ENCODE results near the gene MCL1. TPM values are rescaled to one million over a fixed set of nuclear protein-coding genes. Genes with fewer than 3 reads are reported as not detected.

The MCL1 gene
- polyA plus RNA-seq, 1 of the 3 experiments (the other 2 are of a cell fraction) = 110 TPM

DNA sequence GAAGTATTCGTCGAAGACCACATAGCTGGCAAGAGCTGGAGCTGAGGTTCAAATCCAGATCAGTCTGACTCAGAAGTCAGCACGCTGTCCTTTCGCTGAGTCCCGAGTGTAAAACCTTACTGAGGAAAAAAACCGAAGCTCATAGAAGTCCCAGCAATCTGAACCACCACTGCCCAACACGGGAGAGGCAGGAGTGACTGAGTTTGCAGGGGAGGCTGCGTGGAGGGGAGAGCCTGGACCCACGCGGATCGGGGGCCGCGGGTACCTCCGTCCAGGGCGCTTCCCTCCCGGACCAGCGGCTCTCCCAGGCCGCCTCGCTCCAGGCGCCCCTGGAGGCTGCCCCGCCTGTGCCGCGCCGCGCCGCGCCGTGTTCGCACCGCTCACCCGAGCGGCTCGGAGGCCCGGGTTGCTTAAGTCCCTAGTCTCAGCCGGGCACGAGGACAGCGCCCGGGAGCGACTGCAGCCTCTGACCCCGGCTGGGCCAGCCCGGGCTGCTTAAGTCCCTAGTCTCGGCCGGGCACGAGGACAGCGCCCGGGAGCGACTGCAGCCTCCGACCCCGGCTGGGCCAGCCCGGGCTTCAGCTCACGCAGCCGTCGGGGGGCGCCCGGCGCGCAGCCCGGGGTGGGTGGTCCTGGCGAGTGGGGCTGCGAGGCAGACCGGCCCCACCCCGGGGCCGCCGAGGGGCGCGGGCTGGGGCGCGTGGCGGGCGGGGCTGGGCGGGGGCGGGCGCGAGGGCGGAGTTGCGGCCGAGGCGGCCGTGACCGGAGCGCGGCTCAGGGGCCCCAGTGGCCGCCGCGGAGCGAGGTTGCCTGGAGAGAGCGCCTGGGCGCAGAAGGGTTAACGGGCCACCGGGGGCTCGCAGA, 30.5 kb downstream of the MCL1 start, which contains the start of gene ADAMTSL4 (continued):
- TF ChIP-seq EP300 (IDR thresholded peaks at IDR 0.05; ENCODE audit: borderline replicate concordance in 1 of 2, low read depth in 1 of 2, low read length in 1 of 2) = no peak
- TF ChIP-seq, protein P1, sequence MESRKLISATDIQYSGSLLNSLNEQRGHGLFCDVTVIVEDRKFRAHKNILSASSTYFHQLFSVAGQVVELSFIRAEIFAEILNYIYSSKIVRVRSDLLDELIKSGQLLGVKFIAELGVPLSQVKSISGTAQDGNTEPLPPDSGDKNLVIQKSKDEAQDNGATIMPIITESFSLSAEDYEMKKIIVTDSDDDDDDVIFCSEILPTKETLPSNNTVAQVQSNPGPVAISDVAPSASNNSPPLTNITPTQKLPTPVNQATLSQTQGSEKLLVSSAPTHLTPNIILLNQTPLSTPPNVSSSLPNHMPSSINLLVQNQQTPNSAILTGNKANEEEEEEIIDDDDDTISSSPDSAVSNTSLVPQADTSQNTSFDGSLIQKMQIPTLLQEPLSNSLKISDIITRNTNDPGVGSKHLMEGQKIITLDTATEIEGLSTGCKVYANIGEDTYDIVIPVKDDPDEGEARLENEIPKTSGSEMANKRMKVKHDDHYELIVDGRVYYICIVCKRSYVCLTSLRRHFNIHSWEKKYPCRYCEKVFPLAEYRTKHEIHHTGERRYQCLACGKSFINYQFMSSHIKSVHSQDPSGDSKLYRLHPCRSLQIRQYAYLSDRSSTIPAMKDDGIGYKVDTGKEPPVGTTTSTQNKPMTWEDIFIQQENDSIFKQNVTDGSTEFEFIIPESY (IDR thresholded peaks at IDR 0.05; ENCODE audit: borderline replicate concordance, low read depth) = no peak
- no peak for TF ChIP-seq FOXM1 (IDR thresholded peaks at IDR 0.05; ENCODE audit: low read depth)
- TF ChIP-seq TCF12 (IDR thresholded peaks at IDR 0.05) = no peak

DNA sequence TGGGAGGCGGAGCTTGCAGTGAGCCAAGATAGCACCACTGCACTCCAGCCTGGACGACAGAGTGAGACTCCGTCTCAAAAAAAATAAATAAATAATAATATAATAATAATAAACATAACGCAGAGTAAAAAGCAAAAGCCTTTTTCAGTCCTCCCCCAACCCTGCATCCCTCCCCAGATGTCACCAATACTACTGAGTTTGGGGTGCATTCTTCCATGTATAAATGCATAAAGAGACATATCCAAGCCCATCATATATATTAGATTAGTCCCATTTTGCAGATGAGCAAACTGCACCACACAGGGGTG, 31.1 kb downstream of the MCL1 start:
- Histone ChIP-seq H3K9ac (peak overlapping the region; percentile 55), H4K20me1 (ENCODE audit: insufficient read depth) (no peaks in the 10 kb centered on the region), H3K27ac (ENCODE audit: low read depth in 2 of 2, low read length in 1 of 2) (peak overlapping the region in 1 of 2 experiments; percentile 39; a peak in 1 of 4 replicates), H3K9me3 (no peaks in the 10 kb centered on the region), H3K27me3 (ENCODE audit: insufficient read depth) (no peaks in the 10 kb centered on the region), H3K79me2 (ENCODE audit: insufficient read depth) (no peaks in the 10 kb centered on the region), H2AFZ (ENCODE audit: low read depth) (peak overlapping the region; percentile 50; the same call in 1 of the 2 replicates), H3F3A (replicated peaks; ENCODE audit: insufficient read depth) (peaks cover 17% of the 10 kb centered on the region), H3K4me3 (ENCODE audit: low read depth in 2 of 2, low read length in 1 of 2) (peak overlapping the region; percentile 51 to 61), H3K9me2 (no peaks in the 10 kb centered on the region), H3K36me3 (replicated peaks in 1 of 2; ENCODE audit: control insufficient read depth in 1 of 2, insufficient read depth in 2 of 2, low read length in 1 of 2) (no peaks in the 10 kb centered on the region), H3K4me1 (ENCODE audit: control insufficient read depth in 1 of 2, insufficient read depth in 2 of 2, low read depth in 1 of 2, low read length in 1 of 2) (peaks cover 8 to 13% of the 10 kb centered on the region in 2 experiments; a peak in 2 of 4 replicates), H3K4me2 (peak overlapping the region; percentile 77)
- ChIA-PET POLR2A (interaction anchor here (1.0 to 1.5 kb wide), 3 partner anchors 14 to 31 kb away, joined by 4 read pairs; partner anchors contain the start of gene MCL1), CTCF (interaction anchor here (1.0 to 10.0 kb wide), 5 partner anchors 12 to 458 kb away, joined by 3 to 88 read pairs (median 6); partner anchors contain the start of gene MINDY1)
- 66% methylated on average over 4 of the region's 4 CpGs for WGBS (ENCODE audit: low lambda C conversion rate)
- TF ChIP-seq RAD21 (IDR thresholded peaks at IDR 0.05; ENCODE audit: low read length) (no peak), FOSL2 (IDR thresholded peaks at IDR 0.05; ENCODE audit: borderline replicate concordance, low read depth) (no peak), FOXM1 (IDR thresholded peaks at IDR 0.05; ENCODE audit: low read depth) (no peak), JUND (IDR thresholded peaks at IDR 0.05) (no peak)
- TF ChIP-seq, protein P2, sequence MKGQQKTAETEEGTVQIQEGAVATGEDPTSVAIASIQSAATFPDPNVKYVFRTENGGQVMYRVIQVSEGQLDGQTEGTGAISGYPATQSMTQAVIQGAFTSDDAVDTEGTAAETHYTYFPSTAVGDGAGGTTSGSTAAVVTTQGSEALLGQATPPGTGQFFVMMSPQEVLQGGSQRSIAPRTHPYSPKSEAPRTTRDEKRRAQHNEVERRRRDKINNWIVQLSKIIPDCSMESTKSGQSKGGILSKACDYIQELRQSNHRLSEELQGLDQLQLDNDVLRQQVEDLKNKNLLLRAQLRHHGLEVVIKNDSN (IDR thresholded peaks at IDR 0.05; ENCODE audit: borderline replicate concordance, low read depth) = no peak
- no peak for DNase-seq

DNA sequence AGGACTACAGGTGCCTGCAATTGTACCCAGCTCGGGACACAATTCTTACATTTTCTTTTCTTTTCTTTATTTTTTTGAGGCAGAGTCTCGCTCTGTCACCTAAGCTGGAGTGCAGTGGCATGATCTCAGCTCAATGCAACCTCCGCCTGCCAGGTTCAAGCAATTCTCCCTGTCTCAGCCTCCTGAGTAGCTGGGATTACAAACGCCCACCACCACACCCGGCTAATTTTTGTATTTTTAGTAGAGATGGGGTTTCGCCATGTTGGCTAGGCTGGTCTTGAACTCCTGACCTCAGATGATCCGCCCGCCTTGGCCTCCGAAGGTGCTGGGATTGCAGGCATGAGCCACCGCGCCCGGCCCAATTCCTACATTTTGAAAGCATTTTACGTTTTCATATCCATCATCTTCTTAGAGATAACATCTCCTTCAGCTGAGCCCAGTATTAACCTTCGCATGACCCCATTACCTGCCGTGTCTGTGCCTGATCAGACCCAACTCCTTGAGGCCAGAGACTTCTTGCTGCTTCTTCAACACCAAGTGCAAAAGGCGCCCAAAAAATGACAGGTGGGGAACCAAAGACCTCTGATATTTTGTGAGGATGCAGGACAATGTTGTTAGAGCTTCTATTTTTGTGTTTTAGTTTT, 33.0 kb downstream of the MCL1 start:
- H3K4me3 ChIP-seq (ENCODE audit: low read depth in 2 of 2, low read length in 1 of 2) = no peak overlapping the region
- H3K4me1 ChIP-seq (ENCODE audit: control insufficient read depth in 1 of 2, insufficient read depth in 2 of 2, low read depth in 1 of 2, low read length in 1 of 2) = peaks cover 0 to 4% of the 10 kb centered on the region in 2 experiments; a peak in 1 of 4 replicates
- ChIA-PET POLR2A (no interaction called here), CTCF (interaction anchor here (1.0 to 10.0 kb wide), 3 partner anchors 14 to 75 kb away, joined by 3 to 88 read pairs (median 69); no protein-coding TSS in a partner anchor)
- no peaks in the 10 kb centered on the region for H3K79me2 ChIP-seq (ENCODE audit: insufficient read depth)
- no peaks in the 10 kb centered on the region for H4K20me1 ChIP-seq (ENCODE audit: insufficient read depth)
- no peaks in the 10 kb centered on the region for H3K36me3 ChIP-seq (replicated peaks in 1 of 2; ENCODE audit: control insufficient read depth in 1 of 2, insufficient read depth in 2 of 2, low read length in 1 of 2)
- no peak overlapping the region for H3K9ac ChIP-seq
- WGBS (ENCODE audit: low lambda C conversion rate) = 92% methylated on average over 16 of the region's 16 CpGs
- no peaks in the 10 kb centered on the region for H3K27me3 ChIP-seq (ENCODE audit: insufficient read depth)
- H3K9me3 ChIP-seq = no peaks in the 10 kb centered on the region
- no peak for DNase-seq
- H3F3A ChIP-seq (replicated peaks; ENCODE audit: insufficient read depth) = peaks cover 7% of the 10 kb centered on the region
- H3K27ac ChIP-seq (ENCODE audit: low read depth in 2 of 2, low read length in 1 of 2) = no peak overlapping the region
- H3K4me2 ChIP-seq = no peak overlapping the region
- H2AFZ ChIP-seq (ENCODE audit: low read depth) = no peak overlapping the region
- H3K9me2 ChIP-seq = no peaks in the 10 kb centered on the region
- no peak for TF ChIP-seq POLR2AphosphoS5 (IDR thresholded peaks at IDR 0.05; ENCODE audit: low read depth, low read length)
- TF ChIP-seq, protein P1 (IDR thresholded peaks at IDR 0.05; ENCODE audit: borderline replicate concordance, low read depth) = no peak
- TF ChIP-seq FOXJ3 (CRISPR knock-in tag; IDR thresholded peaks at IDR 0.05) = no peak
- TF ChIP-seq RAD21 (IDR thresholded peaks at IDR 0.05; ENCODE audit: low read length) = no peak
- TF ChIP-seq GABPA (IDR thresholded peaks at IDR 0.05; ENCODE audit: low read depth) = no peak
- TF ChIP-seq, protein P3, sequence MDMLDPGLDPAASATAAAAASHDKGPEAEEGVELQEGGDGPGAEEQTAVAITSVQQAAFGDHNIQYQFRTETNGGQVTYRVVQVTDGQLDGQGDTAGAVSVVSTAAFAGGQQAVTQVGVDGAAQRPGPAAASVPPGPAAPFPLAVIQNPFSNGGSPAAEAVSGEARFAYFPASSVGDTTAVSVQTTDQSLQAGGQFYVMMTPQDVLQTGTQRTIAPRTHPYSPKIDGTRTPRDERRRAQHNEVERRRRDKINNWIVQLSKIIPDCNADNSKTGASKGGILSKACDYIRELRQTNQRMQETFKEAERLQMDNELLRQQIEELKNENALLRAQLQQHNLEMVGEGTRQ (IDR thresholded peaks at IDR 0.05; ENCODE audit: borderline replicate concordance, low read depth, low read length) = no peak
- TF ChIP-seq FOXM1 (IDR thresholded peaks at IDR 0.05; ENCODE audit: low read depth) = no peak
- no peak for TF ChIP-seq MXI1 (IDR thresholded peaks at IDR 0.05; ENCODE audit: low read depth, low read length)
- no peak for TF ChIP-seq SIN3A (IDR thresholded peaks at IDR 0.05; ENCODE audit: borderline replicate concordance, low read depth, low read length)
- no peak for TF ChIP-seq NFIC (IDR thresholded peaks at IDR 0.05; ENCODE audit: borderline replicate concordance)
- TF ChIP-seq EP300 (IDR thresholded peaks at IDR 0.05; ENCODE audit: borderline replicate concordance in 1 of 2, low read depth in 1 of 2, low read length in 1 of 2) = no peak
